Measurements from ENCODE around the gene NOS1.

The NOS1 gene

DNA sequence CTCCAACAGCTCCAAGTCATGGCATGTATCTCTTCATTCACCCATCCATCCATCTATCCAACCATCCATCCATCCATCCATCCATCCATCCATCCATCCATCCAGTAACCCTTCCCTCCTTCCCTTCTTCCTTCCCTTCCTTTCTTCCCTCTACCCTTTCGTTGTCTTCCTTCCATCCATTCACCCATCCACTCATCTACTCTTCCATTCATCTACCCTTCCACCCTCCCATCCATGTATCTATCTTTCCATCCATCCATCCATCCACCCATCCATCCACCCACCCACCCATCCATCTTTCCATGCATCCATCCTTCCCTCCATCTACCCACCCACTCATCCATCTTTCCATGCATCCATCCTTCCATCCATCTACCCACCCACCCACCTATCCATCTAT lies 117.9 kb downstream of the NOS1 start:
- no peak overlapping the region for H3K27ac ChIP-seq
- TF ChIP-seq, protein P1, sequence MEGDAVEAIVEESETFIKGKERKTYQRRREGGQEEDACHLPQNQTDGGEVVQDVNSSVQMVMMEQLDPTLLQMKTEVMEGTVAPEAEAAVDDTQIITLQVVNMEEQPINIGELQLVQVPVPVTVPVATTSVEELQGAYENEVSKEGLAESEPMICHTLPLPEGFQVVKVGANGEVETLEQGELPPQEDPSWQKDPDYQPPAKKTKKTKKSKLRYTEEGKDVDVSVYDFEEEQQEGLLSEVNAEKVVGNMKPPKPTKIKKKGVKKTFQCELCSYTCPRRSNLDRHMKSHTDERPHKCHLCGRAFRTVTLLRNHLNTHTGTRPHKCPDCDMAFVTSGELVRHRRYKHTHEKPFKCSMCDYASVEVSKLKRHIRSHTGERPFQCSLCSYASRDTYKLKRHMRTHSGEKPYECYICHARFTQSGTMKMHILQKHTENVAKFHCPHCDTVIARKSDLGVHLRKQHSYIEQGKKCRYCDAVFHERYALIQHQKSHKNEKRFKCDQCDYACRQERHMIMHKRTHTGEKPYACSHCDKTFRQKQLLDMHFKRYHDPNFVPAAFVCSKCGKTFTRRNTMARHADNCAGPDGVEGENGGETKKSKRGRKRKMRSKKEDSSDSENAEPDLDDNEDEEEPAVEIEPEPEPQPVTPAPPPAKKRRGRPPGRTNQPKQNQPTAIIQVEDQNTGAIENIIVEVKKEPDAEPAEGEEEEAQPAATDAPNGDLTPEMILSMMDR (IDR thresholded peaks at IDR 0.05), result no peak
- TF ChIP-seq ZFX (IDR thresholded peaks at IDR 0.05; ENCODE audit: borderline replicate concordance), result no peak

DNA sequence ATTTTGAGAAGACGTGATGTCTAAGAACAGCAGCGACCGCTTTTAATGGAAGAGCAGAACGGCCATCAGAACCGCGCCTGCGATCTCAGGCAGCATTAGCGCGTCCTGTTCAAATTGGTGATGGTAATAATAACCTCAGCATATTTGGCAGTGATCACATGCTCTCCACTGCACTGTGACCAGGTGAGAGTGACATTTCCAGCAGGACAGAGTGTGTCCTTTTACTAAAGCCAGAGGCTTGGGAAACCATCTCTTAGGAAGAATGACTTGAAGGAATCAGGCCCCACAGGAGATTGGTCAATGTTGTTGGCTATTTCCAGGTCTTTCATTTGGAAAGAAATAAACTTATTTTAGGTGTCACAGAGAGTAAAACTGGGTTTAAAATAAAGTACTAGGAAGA lies 119.7 kb downstream of the NOS1 start:
- no peak overlapping the region for H3K27ac ChIP-seq
- TF ChIP-seq, protein P1 (IDR thresholded peaks at IDR 0.05), result no peak

DNA sequence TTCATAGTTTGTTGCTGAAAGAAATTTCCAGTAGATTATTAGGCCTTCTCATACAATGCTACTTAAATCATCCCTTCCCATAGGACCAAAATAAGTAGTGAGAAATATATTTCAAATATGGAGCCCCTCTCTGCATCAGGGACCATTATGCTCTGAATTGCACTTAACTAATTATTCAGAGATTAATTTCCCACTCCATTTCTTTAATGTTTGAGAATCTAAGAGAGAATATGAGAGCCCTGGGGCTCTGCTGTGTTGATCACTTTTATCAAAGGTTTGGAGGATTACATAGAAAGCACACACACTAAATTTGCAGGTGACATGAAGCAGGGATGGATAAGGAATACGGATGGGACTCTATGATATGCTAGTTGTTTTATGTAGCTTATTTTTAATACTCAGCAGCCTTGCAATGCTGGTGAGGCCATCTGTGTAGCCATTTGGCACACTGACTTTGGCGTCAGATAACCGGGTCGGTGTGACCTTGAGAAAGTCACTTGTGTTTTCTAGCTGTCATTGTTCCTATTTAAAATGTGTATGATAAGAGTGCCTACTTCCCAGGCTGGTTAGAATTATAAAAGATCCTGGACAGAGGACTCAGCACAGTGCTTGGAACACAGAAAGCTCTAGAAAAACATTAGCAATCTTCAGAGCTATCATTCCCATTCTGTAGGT lies 121.2 kb downstream of the NOS1 start:
- no peak overlapping the region for H3K27ac ChIP-seq
- no peak for TF ChIP-seq ZFX (IDR thresholded peaks at IDR 0.05; ENCODE audit: borderline replicate concordance)
- TF ChIP-seq, protein P1 (IDR thresholded peaks at IDR 0.05), result no peak

DNA sequence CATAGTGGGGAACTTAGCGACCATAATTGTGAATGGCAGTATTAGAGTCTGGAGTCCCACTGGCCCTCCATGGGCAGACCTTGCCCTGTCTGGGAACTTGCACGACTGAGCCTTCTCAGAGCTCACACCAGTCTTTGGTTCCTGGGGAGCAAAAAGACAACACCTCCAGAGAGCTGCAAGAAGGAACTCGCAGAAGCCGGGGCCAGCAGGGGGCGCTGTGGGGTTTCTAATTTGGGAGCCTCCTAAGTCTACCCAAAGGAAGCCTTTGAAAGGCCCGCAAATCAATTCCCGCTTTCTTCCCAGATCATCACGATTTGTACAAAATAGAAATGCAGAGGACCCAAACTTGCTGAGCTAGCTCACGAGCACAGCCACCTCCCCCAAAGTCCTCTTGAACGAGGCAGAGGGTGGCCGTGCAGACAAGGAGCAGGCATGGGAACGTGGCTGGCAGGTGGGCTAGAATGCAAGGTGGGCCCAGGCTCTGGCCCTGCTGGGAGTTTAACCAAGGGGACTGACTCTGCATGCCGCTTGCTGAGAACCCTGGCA lies 124.9 kb downstream of the NOS1 start:
- TF ChIP-seq, protein P1 (IDR thresholded peaks at IDR 0.05), result peak; percentile 98
- TF ChIP-seq ZFX (IDR thresholded peaks at IDR 0.05; ENCODE audit: borderline replicate concordance), result no peak
- no peak overlapping the region for H3K27ac ChIP-seq

DNA sequence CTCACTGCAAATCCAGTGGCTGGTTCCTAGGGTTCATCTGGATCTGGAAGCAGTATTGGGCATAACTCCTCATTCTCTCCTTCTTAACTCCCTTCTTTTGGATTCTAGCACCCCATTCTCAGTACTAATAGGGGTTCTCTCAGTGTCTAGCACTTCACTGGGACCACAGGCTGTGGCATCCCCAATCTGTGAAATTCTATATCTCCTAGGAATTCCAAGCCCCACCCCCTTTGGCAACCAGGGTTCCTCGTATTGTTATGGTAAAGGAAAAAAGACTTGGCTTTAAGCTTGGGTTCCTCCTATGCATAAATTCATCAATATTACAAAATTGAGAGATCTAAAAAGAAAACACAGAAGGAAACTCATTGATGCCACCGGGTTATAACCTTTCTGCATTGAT lies 126.2 kb downstream of the NOS1 start:
- no peak overlapping the region for H3K27ac ChIP-seq
- no peak for TF ChIP-seq ZFX (IDR thresholded peaks at IDR 0.05; ENCODE audit: borderline replicate concordance)
- TF ChIP-seq, protein P1 (IDR thresholded peaks at IDR 0.05), result no peak

DNA sequence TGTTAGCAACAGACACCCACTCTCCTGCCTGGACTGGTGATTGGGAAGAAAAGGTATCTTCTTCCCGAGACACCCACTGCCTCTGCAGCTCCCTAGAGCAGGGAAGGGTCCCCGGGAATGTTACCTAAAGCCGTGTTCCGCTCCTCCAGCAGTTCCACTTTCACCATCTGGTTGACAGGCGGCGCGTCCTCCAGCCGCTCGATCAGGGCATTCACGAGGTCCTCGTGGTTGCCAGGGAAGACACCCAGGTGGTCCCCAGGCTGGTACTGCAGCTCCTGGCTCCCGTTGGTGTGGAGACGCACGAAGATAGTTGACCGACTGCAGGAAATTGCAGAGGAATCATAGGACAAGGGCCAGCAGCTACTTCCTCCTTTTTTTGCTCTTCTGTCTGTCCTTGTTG lies 127.0 kb downstream of the NOS1 start:
- TF ChIP-seq, protein P1 (IDR thresholded peaks at IDR 0.05), result no peak
- TF ChIP-seq ZFX (IDR thresholded peaks at IDR 0.05; ENCODE audit: borderline replicate concordance), result no peak
- H3K27ac ChIP-seq, result no peak overlapping the region

DNA sequence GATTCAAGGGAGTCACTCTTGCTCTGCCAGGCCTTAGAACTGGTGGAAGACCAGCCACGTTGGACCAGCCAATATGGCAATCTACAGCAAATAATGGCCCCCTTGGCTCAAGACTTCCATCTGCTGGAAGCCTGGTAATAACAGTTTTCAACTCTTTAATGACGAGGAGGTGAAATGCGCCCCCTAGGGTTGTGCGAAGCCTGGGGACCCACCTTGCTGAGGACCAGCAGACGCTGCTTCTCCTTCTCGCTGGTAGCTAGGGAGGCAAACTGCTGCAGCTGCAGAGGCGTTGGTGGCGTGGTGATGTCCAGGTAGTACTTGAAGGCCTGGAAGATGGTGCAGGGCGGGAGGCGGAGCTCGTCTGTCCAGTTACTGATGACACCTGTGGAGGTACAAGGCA lies 129.7 kb downstream of the NOS1 start:
- TF ChIP-seq ZFX (IDR thresholded peaks at IDR 0.05; ENCODE audit: borderline replicate concordance), result no peak
- TF ChIP-seq, protein P1 (IDR thresholded peaks at IDR 0.05), result peak; percentile 44
- H3K27ac ChIP-seq, result no peak overlapping the region

Measured in 22Rv1 (cell line).